ENCODE results near the gene ERC1.

GRCh38 chr12:1307796-1308195 lies 316.8 kb downstream of the ERC1 start:
- TF ChIP-seq GATA2 (IDR thresholded peaks at IDR 0.05; ENCODE audit: low read depth, low read length), result no peak
- TF ChIP-seq GATA3 (IDR thresholded peaks at IDR 0.05; ENCODE audit: low read depth, low read length), result no peak
